ENCODE measurements around the gene CSNK1G2. TPM values are rescaled to one million over a fixed set of nuclear protein-coding genes. Genes with fewer than 3 reads are reported as not detected.

The CSNK1G2 gene
- total and polyA plus RNA-seq, 2 of the 13 experiments (the other 11 are each of a cell fraction or from before 2014, with no cell fraction given), result 53.8 to 72.5 TPM

DNA sequence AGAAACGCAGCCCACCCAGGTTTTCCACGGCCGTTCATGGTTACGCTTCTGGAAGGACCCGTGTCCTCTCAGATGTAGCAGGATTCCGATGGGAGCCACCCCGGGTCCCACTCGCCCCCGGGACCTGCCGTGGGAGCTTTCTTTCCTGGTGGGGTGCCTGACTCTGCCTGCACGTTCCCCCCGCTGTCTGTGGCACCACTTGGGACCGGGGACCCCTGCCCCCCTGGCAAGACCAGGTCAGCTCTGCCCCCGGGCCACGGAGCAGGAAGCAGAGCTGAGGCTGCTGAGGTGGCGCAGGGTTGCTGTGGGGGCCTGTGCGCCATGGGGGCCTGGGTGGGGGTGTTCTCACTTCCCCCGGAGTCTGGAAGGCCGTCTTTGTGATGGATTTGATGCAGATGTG lies 12.1 kb downstream of the CSNK1G2 start:
- Histone ChIP-seq H3K79me2 (ENCODE audit: insufficient read depth, low read length) (peaks cover 52% of the 10 kb centered on the region), H3K36me3 (replicated peaks in 1 of 2; ENCODE audit: control insufficient read depth in 1 of 2, insufficient read depth in 2 of 2, low read length in 2 of 2) (peaks cover 7 to 18% of the 10 kb centered on the region in 2 experiments; a peak in 3 of 5 replicates), H3K4me3 (replicated peaks in 1 of 3; ENCODE audit: insufficient read depth in 1 of 3, low read depth in 2 of 3, low read length in 3 of 3) (no peak overlapping the region), H3K4me2 (ENCODE audit: low read depth, low read length) (no peak overlapping the region), H3K4me1 (ENCODE audit: insufficient read depth, low read length) (no peaks in the 10 kb centered on the region), H3K27ac (ENCODE audit: extremely low read length, insufficient read depth, low read length) (no peak overlapping the region), H2AFZ (ENCODE audit: low read length) (no peak overlapping the region), H4K20me1 (ENCODE audit: insufficient read depth, low read length) (peaks cover 39% of the 10 kb centered on the region; the same call in 1 of the 2 replicates), H3K9ac (ENCODE audit: insufficient read depth, low read depth, low read length) (no peak overlapping the region), H3K9me3 (ENCODE audit: low read length) (no peaks in the 10 kb centered on the region), H3K27me3 (ENCODE audit: control insufficient read depth in 1 of 2, insufficient read depth in 2 of 2, low read length in 2 of 2) (no peaks in the 10 kb centered on the region)
- no peak for DNase-seq (ENCODE audit: low spot score)
- intact Hi-C loops (cut with micrococcal nuclease; ENCODE audit: unreplicated experiment), result no loop called here
- in situ Hi-C loops (cut with HindIII; ENCODE audit: extremely low pct_ligation_motif_present, low pct_unique_long_range_greater_than_20kb), result no loop called here
- TF ChIP-seq, protein P1, sequence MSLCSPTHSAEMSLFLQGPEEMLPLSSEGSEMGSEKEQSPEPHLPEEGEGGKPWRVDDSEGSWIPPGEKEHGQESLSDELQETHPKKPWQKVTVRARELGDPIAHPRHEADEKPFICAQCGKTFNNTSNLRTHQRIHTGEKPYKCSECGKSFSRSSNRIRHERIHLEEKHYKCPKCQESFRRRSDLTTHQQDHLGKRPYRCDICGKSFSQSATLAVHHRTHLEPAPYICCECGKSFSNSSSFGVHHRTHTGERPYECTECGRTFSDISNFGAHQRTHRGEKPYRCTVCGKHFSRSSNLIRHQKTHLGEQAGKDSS (CRISPR knock-in tag; IDR thresholded peaks at IDR 0.05; ENCODE audit: borderline replicate concordance, low read depth), result no peak
- TF ChIP-seq SNAPC2 (CRISPR knock-in tag; IDR thresholded peaks at IDR 0.05) (no peak), ZNF564 (CRISPR knock-in tag; IDR thresholded peaks at IDR 0.05) (no peak), EZH2 (conservative IDR thresholded peaks at IDR 0.05; ENCODE audit: low read depth, low read length) (no peak), ZNF839 (CRISPR knock-in tag; IDR thresholded peaks at IDR 0.05; ENCODE audit: borderline replicate concordance) (no peak), YEATS2 (CRISPR knock-in tag; IDR thresholded peaks at IDR 0.05; ENCODE audit: borderline replicate concordance) (no peak), ZNF160 (CRISPR knock-in tag; IDR thresholded peaks at IDR 0.05) (no peak), MATR3 (CRISPR knock-in tag; IDR thresholded peaks at IDR 0.05) (no peak), SIN3A (IDR thresholded peaks at IDR 0.05; ENCODE audit: borderline replicate concordance, low read depth, low read length) (no peak), ZNF282 (IDR thresholded peaks at IDR 0.05; ENCODE audit: partially characterized antibody) (no peak), TAF1 (CRISPR knock-in tag; IDR thresholded peaks at IDR 0.05) (no peak), ZNF333 (CRISPR knock-in tag; IDR thresholded peaks at IDR 0.05; ENCODE audit: borderline replicate concordance) (no peak), CC2D1A (CRISPR knock-in tag; IDR thresholded peaks at IDR 0.05) (no peak)
- TF ChIP-seq, protein P2, sequence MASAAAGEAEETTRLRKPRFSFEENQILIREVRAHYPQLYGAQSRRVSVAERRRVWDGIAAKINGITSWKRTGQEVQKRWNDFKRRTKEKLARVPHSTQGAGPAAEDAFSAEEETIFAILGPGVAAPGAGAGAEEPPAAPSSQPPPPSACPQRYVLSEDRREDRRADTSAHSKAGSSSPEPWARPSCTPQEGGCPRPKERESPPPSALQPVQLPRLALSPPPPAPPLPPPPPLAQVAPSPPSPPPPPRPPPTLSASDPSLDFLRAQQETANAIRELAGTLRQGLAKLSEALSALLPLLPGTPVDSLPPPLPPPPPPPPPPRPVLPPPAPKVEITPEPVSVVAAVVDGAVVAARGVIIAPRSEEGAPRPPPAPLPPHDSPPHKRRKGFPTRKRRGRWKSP (CRISPR knock-in tag; IDR thresholded peaks at IDR 0.05), result no peak
- TF ChIP-seq, protein P3, sequence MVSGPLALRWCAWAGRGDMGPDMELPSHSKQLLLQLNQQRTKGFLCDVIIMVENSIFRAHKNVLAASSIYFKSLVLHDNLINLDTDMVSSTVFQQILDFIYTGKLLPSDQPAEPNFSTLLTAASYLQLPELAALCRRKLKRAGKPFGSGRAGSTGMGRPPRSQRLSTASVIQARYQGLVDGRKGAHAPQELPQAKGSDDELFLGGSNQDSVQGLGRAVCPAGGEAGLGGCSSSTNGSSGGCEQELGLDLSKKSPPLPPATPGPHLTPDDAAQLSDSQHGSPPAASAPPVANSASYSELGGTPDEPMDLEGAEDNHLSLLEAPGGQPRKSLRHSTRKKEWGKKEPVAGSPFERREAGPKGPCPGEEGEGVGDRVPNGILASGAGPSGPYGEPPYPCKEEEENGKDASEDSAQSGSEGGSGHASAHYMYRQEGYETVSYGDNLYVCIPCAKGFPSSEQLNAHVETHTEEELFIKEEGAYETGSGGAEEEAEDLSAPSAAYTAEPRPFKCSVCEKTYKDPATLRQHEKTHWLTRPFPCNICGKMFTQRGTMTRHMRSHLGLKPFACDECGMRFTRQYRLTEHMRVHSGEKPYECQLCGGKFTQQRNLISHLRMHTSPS (CRISPR knock-in tag; IDR thresholded peaks at IDR 0.05; ENCODE audit: low read depth), result no peak
- POLR2A ChIA-PET, result no interaction called here
- CTCF ChIA-PET (ENCODE audit: low intra/inter-chr PET ratio, low total read pairs), result no interaction called here
- FAIRE-seq, result no peak
- no TSS peak for BruUV-seq (replicated peaks)
- ATAC-seq, result no peak
- WGBS (ENCODE audit: low lambda C conversion rate), result 96% methylated on average over 14 of the region's 19 CpGs
